Mucosa of rectum (tissue), 2 donors: ENCODE measurements around the gene OR1F1.
"Not testable (repeated sequence)": the region's sequence is repeated elsewhere in the genome, so short reads cannot be mapped to it uniquely, and the experiment has no call there.

Experiments
- H3K27ac ChIP-seq, 2 donors: one replicate each; pipeline ENCODE4 v1.7.0; 2013; ENCODE audit warnings: inconsistent platforms in 2 of 2, low read depth in 2 of 2, low read length in 2 of 2
- H3K27me3 ChIP-seq, 2 donors: one replicate each; pipeline ENCODE4 v1.7.0; 2013; ENCODE audit warnings: low read length in 2 of 2; ENCODE audit not compliant: control insufficient read depth in 2 of 2, insufficient read depth in 2 of 2
- H3K36me3 ChIP-seq, 2 donors: one replicate each; pipeline ENCODE4 v1.7.0; 2013; ENCODE audit warnings: low read length in 2 of 2; ENCODE audit not compliant: control insufficient read depth in 2 of 2, insufficient read depth in 2 of 2
- H3K4me1 ChIP-seq, 2 donors: one replicate each; pipeline ENCODE4 v1.7.0; 2013; ENCODE audit warnings: low read length in 2 of 2, mild to moderate bottlenecking in 1 of 2; ENCODE audit not compliant: control insufficient read depth in 2 of 2, insufficient read depth in 2 of 2
- H3K4me3 ChIP-seq, 2 donors: one replicate each; pipeline ENCODE4 v1.7.0; 2013; ENCODE audit warnings: low read length in 2 of 2
- H3K9ac ChIP-seq, 2 donors: one replicate each; pipeline ENCODE4 v1.7.0; 2013; ENCODE audit warnings: low read length in 2 of 2, low read depth in 1 of 2, mild to moderate bottlenecking in 1 of 2
- H3K9me3 ChIP-seq, 2 donors: one replicate each; pipeline ENCODE4 v1.7.0; 2013; ENCODE audit warnings: low read length in 2 of 2; ENCODE audit not compliant: control insufficient read depth in 2 of 2
- donor health status: healthy.
- donor health status: Normal muscosa, but diverticular disease.

Gene OR1F1

GRCh38 chr16:3198334-3199072, 10.5 kb downstream of the OR1F1 start:
- Histone ChIP-seq H3K9ac (no peak overlapping the region), H3K27me3 (peaks cover 14 to 17% of the 10 kb centered on the region in 2 donors), H3K36me3 (no peaks in the 10 kb centered on the region), H3K4me1 (no peaks in the 10 kb centered on the region), H3K4me3 (no peak overlapping the region), H3K27ac (no peak overlapping the region), H3K9me3 (no peaks in the 10 kb centered on the region)

GRCh38 chr16:3202903-3203539, 15.0 kb downstream of the OR1F1 start:
- no peaks in the 10 kb centered on the region for H3K4me1 ChIP-seq
- peaks cover 5 to 12% of the 10 kb centered on the region in 2 donors for H3K27me3 ChIP-seq
- peaks cover 3 to 4% of the 10 kb centered on the region in 2 donors for H3K9me3 ChIP-seq
- no peak overlapping the region for H3K27ac ChIP-seq
- H3K4me3 ChIP-seq: no peak overlapping the region
- H3K9ac ChIP-seq: no peak overlapping the region
- no peaks in the 10 kb centered on the region for H3K36me3 ChIP-seq

GRCh38 chr16:3205939-3206338, 17.9 kb downstream of the OR1F1 start:
- not testable (repeated sequence) for H3K27ac ChIP-seq, H3K27me3 ChIP-seq, H3K4me1 ChIP-seq, H3K9me3 ChIP-seq, H3K4me3 ChIP-seq, H3K36me3 ChIP-seq, H3K9ac ChIP-seq

- no peak overlapping the region for H3K4me3 ChIP-seq
- no peaks in the 10 kb centered on the region for H3K4me1 ChIP-seq
- H3K9me3 ChIP-seq: peaks cover 3 to 4% of the 10 kb centered on the region in 2 donors
- H3K27ac ChIP-seq: no peak overlapping the region
- H3K9ac ChIP-seq: no peak overlapping the region
- no peaks in the 10 kb centered on the region for H3K36me3 ChIP-seq
- H3K27me3 ChIP-seq: no peaks in the 10 kb centered on the region
Measured at GRCh38 chr16:3207086-3207953, 19.3 kb downstream of the OR1F1 start.

GRCh38 chr16:3212006-3212405, 24.0 kb downstream of the OR1F1 start:
- H3K27ac ChIP-seq: no peak overlapping the region
- H3K36me3 ChIP-seq: no peaks in the 10 kb centered on the region
- H3K4me3 ChIP-seq: no peak overlapping the region
- no peak overlapping the region for H3K9ac ChIP-seq
- H3K4me1 ChIP-seq: peaks cover 0 to 3% of the 10 kb centered on the region in 2 donors
- peaks cover 0 to 2% of the 10 kb centered on the region in 2 donors for H3K27me3 ChIP-seq
- no peaks in the 10 kb centered on the region for H3K9me3 ChIP-seq

- no peak overlapping the region for H3K27ac ChIP-seq
- H3K9me3 ChIP-seq: no peaks in the 10 kb centered on the region
- H3K36me3 ChIP-seq: no peaks in the 10 kb centered on the region
- peaks cover 0 to 2% of the 10 kb centered on the region in 2 donors for H3K27me3 ChIP-seq
- H3K9ac ChIP-seq: no peak overlapping the region
- no peak overlapping the region for H3K4me3 ChIP-seq
- H3K4me1 ChIP-seq: peaks cover 0 to 3% of the 10 kb centered on the region in 2 donors
Measured at GRCh38 chr16:3212567-3212966, 24.6 kb downstream of the OR1F1 start.

- Histone ChIP-seq H3K9ac (no peak overlapping the region), H3K27me3 (peaks cover 0 to 2% of the 10 kb centered on the region in 2 donors), H3K9me3 (no peaks in the 10 kb centered on the region), H3K4me1 (peaks cover 0 to 3% of the 10 kb centered on the region in 2 donors), H3K27ac (no peak overlapping the region), H3K4me3 (no peak overlapping the region), H3K36me3 (no peaks in the 10 kb centered on the region)
Measured at GRCh38 chr16:3214904-3215600, 27.0 kb downstream of the OR1F1 start.

GRCh38 chr16:3215601-3216262, 27.7 kb downstream of the OR1F1 start:
- Histone ChIP-seq H3K27ac (peak overlapping the region in 1 of 2 donors; percentile 44), H3K4me3 (no peak overlapping the region), H3K4me1 (peaks cover 0 to 3% of the 10 kb centered on the region in 2 donors), H3K9me3 (no peaks in the 10 kb centered on the region), H3K9ac (no peak overlapping the region), H3K27me3 (peaks cover 0 to 2% of the 10 kb centered on the region in 2 donors), H3K36me3 (no peaks in the 10 kb centered on the region)

GRCh38 chr16:3216263-3216640, 28.2 kb downstream of the OR1F1 start:
- Histone ChIP-seq H3K4me1 (peaks cover 0 to 3% of the 10 kb centered on the region in 2 donors), H3K27me3 (peaks cover 0 to 2% of the 10 kb centered on the region in 2 donors), H3K9me3 (peaks cover 0 to under 1% of the 10 kb centered on the region in 2 donors), H3K27ac (peak overlapping the region in 1 of 2 donors; percentile 44), H3K9ac (no peak overlapping the region), H3K36me3 (no peaks in the 10 kb centered on the region), H3K4me3 (no peak overlapping the region)
